HG03342 (cell line): ENCODE measurements around the gene INF2.
"Not testable (repeated sequence)": the region's sequence is repeated elsewhere in the genome, so short reads cannot be mapped to it uniquely, and the experiment has no call there.

Source experiments
- ATAC-seq: cut with Tn5 transposase; IDR thresholded peaks from one replicate; pipeline ENCODE4 v1.9.1; 2021; ENCODE audit warnings: mild to moderate bottlenecking, moderate library complexity; ENCODE audit not compliant: unreplicated experiment

INF2 gene

GRCh38 chr14:104689109-104689880 lies at the start of gene INF2:
Gene INF2 (plus strand): TSS chr14:104689618. CDS start chr14:104701366, 11,748 bp downstream.
- ATAC-seq: no peak

GRCh38 chr14:104639885-104640548 lies 49.4 kb upstream of the INF2 start:
- ATAC-seq: no peak

- ATAC-seq: no peak
These were observed 48.7 kb upstream of the INF2 start for GRCh38 chr14:104640681-104641080.

- ATAC-seq: no peak
These were observed 47.5 kb upstream of the INF2 start for GRCh38 chr14:104641753-104642539.

GRCh38 chr14:104642540-104642868 lies 46.9 kb upstream of the INF2 start:
- no peak for ATAC-seq

- no peak for ATAC-seq
These were observed 46.1 kb upstream of the INF2 start for GRCh38 chr14:104643306-104643705.

GRCh38 chr14:104644091-104644635 lies 45.3 kb upstream of the INF2 start:
- no peak for ATAC-seq

GRCh38 chr14:104644656-104645378 lies 44.6 kb upstream of the INF2 start:
- no peak for ATAC-seq

GRCh38 chr14:104647467-104648043 lies 41.9 kb upstream of the INF2 start:
- ATAC-seq: no peak

GRCh38 chr14:104650057-104650980 lies 39.1 kb upstream of the INF2 start:
- no peak for ATAC-seq

- ATAC-seq: no peak
These were observed 38.2 kb upstream of the INF2 start for GRCh38 chr14:104650981-104651875.

GRCh38 chr14:104651876-104652260 lies 37.5 kb upstream of the INF2 start:
- ATAC-seq: no peak

- ATAC-seq: no peak
These were observed 37.0 kb upstream of the INF2 start for GRCh38 chr14:104652386-104652785.

GRCh38 chr14:104653130-104653920 lies 36.1 kb upstream of the INF2 start:
- ATAC-seq: not testable (repeated sequence)

GRCh38 chr14:104654119-104654518 lies 35.3 kb upstream of the INF2 start:
- ATAC-seq: no peak

- no peak for ATAC-seq
These were observed 34.1 kb upstream of the INF2 start for GRCh38 chr14:104655128-104655848.
